Neural cell (in vitro differentiated cells): Measurements from ENCODE around the gene KRT3. TPM values are rescaled to one million over a fixed set of nuclear protein-coding genes. Genes with fewer than 3 reads are reported as not detected.

Experiments used
- H2AFZ ChIP-seq: fragments of 200-600, 300-800 bp; sonication (generic), shearing (Covaris generic); 2 replicates; pipeline ENCODE4 v1.6.0; 2014; ENCODE audit warnings: low read depth, mild to moderate bottlenecking, antibody characterized with exemption, low read length, moderate library complexity
- H3F3A ChIP-seq: fragments of 200-600 bp; shearing (Covaris generic); 2 replicates; pipeline ENCODE4 v1.6.1; 2016; ENCODE audit warnings: mild to moderate bottlenecking, moderate library complexity, mixed read lengths, antibody characterized with exemption, low read length; ENCODE audit not compliant: insufficient read depth, poor library complexity, severe bottlenecking
- H3K27ac ChIP-seq: fragments of 200-600, 300-800 bp; sonication (generic), shearing (Covaris generic); 2 replicates; pipeline ENCODE4 v1.5.1; 2014; ENCODE audit warnings: mild to moderate bottlenecking, low read length, moderate library complexity
- H3K27me3 ChIP-seq: fragments of 300-800, 200-600 bp; sonication (generic), shearing (Covaris generic); 2 replicates; pipeline ENCODE4 v1.6.0; 2014; ENCODE audit warnings: mild to moderate bottlenecking, low read depth, low read length, moderate library complexity; ENCODE audit not compliant: insufficient read depth
- H3K36me3 ChIP-seq: fragments of 300-800, 200-600 bp; sonication (generic), shearing (Covaris generic); 2 replicates; pipeline ENCODE4 v1.5.1; 2014; ENCODE audit warnings: mild to moderate bottlenecking, antibody characterized with exemption, low read length, moderate library complexity; ENCODE audit not compliant: insufficient read depth
- H3K4me2 ChIP-seq: fragments of 300-800, 200-600 bp; sonication (generic), shearing (Covaris generic); 2 replicates; pipeline ENCODE4 v1.6.0; 2014; ENCODE audit warnings: mild to moderate bottlenecking, low read length
- H3K4me3 ChIP-seq: fragments of 300-800, 200-600 bp; sonication (generic), shearing (Covaris generic); 2 replicates; pipeline ENCODE4 v1.5.1; 2014; ENCODE audit warnings: mild to moderate bottlenecking, low read length, moderate library complexity
- H3K79me2 ChIP-seq: fragments of 200-600 bp; shearing (Covaris generic); replicated peaks from 2 replicates; pipeline ENCODE4 v1.6.0; 2014; ENCODE audit warnings: mild to moderate bottlenecking, low read length, moderate library complexity; ENCODE audit not compliant: insufficient read depth
- H3K9ac ChIP-seq: fragments of 300-800, 200-600 bp; sonication (generic), shearing (Covaris generic); 2 replicates; pipeline ENCODE4 v1.6.1; 2016; ENCODE audit warnings: mild to moderate bottlenecking, low read length, mixed read lengths
- H3K9me2 ChIP-seq: fragments of 200-600 bp; shearing (Covaris generic); 2 replicates; pipeline ENCODE4 v1.6.1; 2016; ENCODE audit warnings: mild to moderate bottlenecking, low read length, mixed read lengths; ENCODE audit not compliant: insufficient read depth
- H3K9me3 ChIP-seq: fragments of 200-600, 300-800 bp; sonication (generic), shearing (Covaris generic); 2 replicates; pipeline ENCODE4 v1.6.1; 2016; ENCODE audit warnings: mild to moderate bottlenecking, mixed run types, low read length, moderate library complexity, mixed read lengths
- H4K20me1 ChIP-seq: fragments of 200-600 bp; shearing (Covaris generic); 2 replicates; pipeline ENCODE4 v1.6.1; 2016; ENCODE audit warnings: mild to moderate bottlenecking, mixed run types; ENCODE audit not compliant: insufficient read depth
- CTCF ChIP-seq: fragments of 450-650 bp; IDR thresholded peaks from 2 replicates; pipeline ENCODE4 v1.5.1; 2014; ENCODE audit warnings: antibody characterized with exemption, mild to moderate bottlenecking, moderate library complexity; ENCODE audit not compliant: poor library complexity, severe bottlenecking
- EP300 ChIP-seq: fragments of 450-650 bp; conservative IDR thresholded peaks from 2 replicates; pipeline ENCODE4 v1.6.1; 2014; ENCODE audit warnings: antibody characterized with exemption, mild to moderate bottlenecking, moderate library complexity; ENCODE audit not compliant: poor library complexity, severe bottlenecking
- EZH2 ChIP-seq: fragments of 200-600, 300-800 bp; shearing (Covaris generic), sonication (generic); IDR thresholded peaks from 2 replicates; pipeline ENCODE4 v1.6.1; 2014; ENCODE audit warnings: antibody characterized with exemption, low read length, borderline replicate concordance, mild to moderate bottlenecking; ENCODE audit not compliant: insufficient read depth, poor library complexity, severe bottlenecking
- MXI1 ChIP-seq: fragments of 450-650 bp; conservative IDR thresholded peaks from 2 replicates; pipeline ENCODE4 v1.6.1; 2014; ENCODE audit warnings: antibody characterized with exemption, mild to moderate bottlenecking; ENCODE audit not compliant: poor library complexity, severe bottlenecking
- POLR2AphosphoS5 ChIP-seq: IDR thresholded peaks from 2 replicates; pipeline ENCODE4 v1.6.1; 2012
- RAD21 ChIP-seq: fragments of 450-650 bp; conservative IDR thresholded peaks from 2 replicates; pipeline ENCODE4 v1.6.1; 2014; ENCODE audit warnings: antibody characterized with exemption, mild to moderate bottlenecking, moderate library complexity
- REST ChIP-seq: IDR thresholded peaks from 2 replicates; pipeline ENCODE4 v1.6.1; 2012; ENCODE audit warnings: borderline replicate concordance
- SMC3 ChIP-seq: fragments of 450-650 bp; conservative IDR thresholded peaks from 2 replicates; pipeline ENCODE4 v1.6.1; 2014; ENCODE audit warnings: antibody characterized with exemption, mild to moderate bottlenecking, moderate library complexity; ENCODE audit not compliant: poor library complexity
- TAF1 ChIP-seq: IDR thresholded peaks from 2 replicates; pipeline ENCODE4 v1.6.1; 2012; ENCODE audit warnings: low read depth
- polyA plus RNA-seq: library from polyadenylated mRNA; depleted of rRNA; stranded (reverse); fragments of >200 nt; gene quantifications from 2 replicates; pipeline ENCODE4 v1.2.3, GENCODE V29; 2014

Gene KRT3
- polyA plus RNA-seq, 1 donor from 2014 or later: not detected

GRCh38 chr12:52769354-52769753, 26.6 kb downstream of the KRT3 start:
- H3K27me3 ChIP-seq: no peaks in the 10 kb centered on the region
- no peaks in the 10 kb centered on the region for H3K36me3 ChIP-seq
- H3K9me2 ChIP-seq: no peaks in the 10 kb centered on the region

GRCh38 chr12:52768479-52769200, 27.3 kb downstream of the KRT3 start:
- Histone ChIP-seq H3K4me2 (no peak overlapping the region), H3K9ac (no peak overlapping the region), H3F3A (no peaks in the 10 kb centered on the region), H4K20me1 (no peaks in the 10 kb centered on the region), H3K9me2 (no peaks in the 10 kb centered on the region), H3K9me3 (no peaks in the 10 kb centered on the region), H3K79me2 (no peaks in the 10 kb centered on the region), H3K27ac (no peak overlapping the region), H3K36me3 (no peaks in the 10 kb centered on the region), H3K27me3 (no peaks in the 10 kb centered on the region), H3K4me3 (no peak overlapping the region), H2AFZ (no peak overlapping the region)
- TF ChIP-seq SMC3 (no peak), RAD21 (no peak), TAF1 (no peak), POLR2AphosphoS5 (no peak), MXI1 (no peak), EP300 (no peak), EZH2 (no peak), CTCF (no peak)

More at GRCh38 chr12:52769354-52769753, 26.6 kb downstream of the KRT3 start:
- TF ChIP-seq EZH2 (no peak), SMC3 (no peak)
- Histone ChIP-seq H3K4me2 (no peak overlapping the region), H3K4me3 (no peak overlapping the region), H3F3A (no peaks in the 10 kb centered on the region), H3K9me3 (no peaks in the 10 kb centered on the region), H4K20me1 (no peaks in the 10 kb centered on the region), H3K9ac (no peak overlapping the region), H3K27ac (no peak overlapping the region), H3K79me2 (no peaks in the 10 kb centered on the region), H2AFZ (no peak overlapping the region)

- Histone ChIP-seq H3K27me3 (no peaks in the 10 kb centered on the region), H2AFZ (no peak overlapping the region), H4K20me1 (no peaks in the 10 kb centered on the region), H3K4me2 (no peak overlapping the region), H3K9me3 (no peaks in the 10 kb centered on the region), H3K9me2 (no peaks in the 10 kb centered on the region), H3K79me2 (no peaks in the 10 kb centered on the region), H3K36me3 (no peaks in the 10 kb centered on the region), H3F3A (no peaks in the 10 kb centered on the region), H3K27ac (no peak overlapping the region), H3K4me3 (no peak overlapping the region), H3K9ac (no peak overlapping the region)
- TF ChIP-seq REST: no peak
- no peak for TF ChIP-seq TAF1
- TF ChIP-seq CTCF: no peak
- TF ChIP-seq EZH2: no peak
- TF ChIP-seq POLR2AphosphoS5: no peak
- no peak for TF ChIP-seq MXI1
Measured at GRCh38 chr12:52767427-52767826, 28.5 kb downstream of the KRT3 start.
